ENCODE results near the gene PHF21A. TPM values are rescaled to one million over a fixed set of nuclear protein-coding genes. Genes with fewer than 3 reads are reported as not detected.

Gene PHF21A
- total RNA-seq, 1 experiment from 2014 or later = 8.2 TPM

DNA sequence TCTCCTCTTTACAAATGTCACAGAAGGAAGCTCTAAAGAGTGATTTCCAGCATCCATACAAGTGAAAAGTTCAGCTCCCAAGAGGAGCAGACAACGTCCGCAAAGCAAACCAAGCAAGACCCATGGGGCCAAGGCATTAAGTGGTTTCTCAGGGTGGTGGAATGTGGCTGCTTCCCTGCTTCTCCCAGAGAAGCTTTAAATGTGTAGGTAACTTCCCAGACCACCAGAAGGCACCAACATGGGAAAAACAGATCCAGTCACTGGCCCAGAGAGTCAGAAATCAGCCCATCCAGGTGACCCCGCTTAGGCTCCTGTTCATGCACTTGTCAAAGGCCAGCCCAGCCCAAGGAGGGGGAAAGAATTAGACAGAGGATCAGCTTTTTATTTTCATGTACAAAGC is 13.3 kb upstream of the PHF21A start:
- Histone ChIP-seq H3F3A (ENCODE audit: low read length, unreplicated experiment) (no peaks in the 10 kb centered on the region), H3K79me2 (ENCODE audit: low read length) (no peaks in the 10 kb centered on the region), H2AFZ (ENCODE audit: low read length) (no peak overlapping the region), H3K4me2 (ENCODE audit: low read length) (no peak overlapping the region), H3K4me1 (ENCODE audit: insufficient read depth, low read length) (no peaks in the 10 kb centered on the region), H3K36me3 (ENCODE audit: low read depth, low read length) (no peaks in the 10 kb centered on the region), H3K27ac (ENCODE audit: low read length) (no peak overlapping the region), H3K9ac (ENCODE audit: low read length) (no peak overlapping the region), H3K9me2 (replicated peaks; ENCODE audit: low read length) (no peaks in the 10 kb centered on the region), H4K20me1 (ENCODE audit: low read length) (no peaks in the 10 kb centered on the region), H3K27me3 (ENCODE audit: low read length) (no peaks in the 10 kb centered on the region), H3K4me3 (ENCODE audit: low read length) (no peak overlapping the region), H3K9me3 (ENCODE audit: low read length) (no peaks in the 10 kb centered on the region)
- ChIA-PET CTCF (no interaction called here), POLR2A (ENCODE audit: unreplicated experiment) (no interaction called here)
- ATAC-seq (no peak), DNase-seq (no peak)
- TF ChIP-seq EZH2 (IDR thresholded peaks at IDR 0.05; ENCODE audit: low read length, unreplicated experiment) (no peak), EZH2phosphoT487 (IDR thresholded peaks at IDR 0.05; ENCODE audit: borderline replicate concordance, low read length) (no peak)
- TF ChIP-seq, protein P1, sequence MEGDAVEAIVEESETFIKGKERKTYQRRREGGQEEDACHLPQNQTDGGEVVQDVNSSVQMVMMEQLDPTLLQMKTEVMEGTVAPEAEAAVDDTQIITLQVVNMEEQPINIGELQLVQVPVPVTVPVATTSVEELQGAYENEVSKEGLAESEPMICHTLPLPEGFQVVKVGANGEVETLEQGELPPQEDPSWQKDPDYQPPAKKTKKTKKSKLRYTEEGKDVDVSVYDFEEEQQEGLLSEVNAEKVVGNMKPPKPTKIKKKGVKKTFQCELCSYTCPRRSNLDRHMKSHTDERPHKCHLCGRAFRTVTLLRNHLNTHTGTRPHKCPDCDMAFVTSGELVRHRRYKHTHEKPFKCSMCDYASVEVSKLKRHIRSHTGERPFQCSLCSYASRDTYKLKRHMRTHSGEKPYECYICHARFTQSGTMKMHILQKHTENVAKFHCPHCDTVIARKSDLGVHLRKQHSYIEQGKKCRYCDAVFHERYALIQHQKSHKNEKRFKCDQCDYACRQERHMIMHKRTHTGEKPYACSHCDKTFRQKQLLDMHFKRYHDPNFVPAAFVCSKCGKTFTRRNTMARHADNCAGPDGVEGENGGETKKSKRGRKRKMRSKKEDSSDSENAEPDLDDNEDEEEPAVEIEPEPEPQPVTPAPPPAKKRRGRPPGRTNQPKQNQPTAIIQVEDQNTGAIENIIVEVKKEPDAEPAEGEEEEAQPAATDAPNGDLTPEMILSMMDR (conservative IDR thresholded peaks at IDR 0.05; ENCODE audit: low read depth, low read length) = no peak
- no TSS peak for BruUV-seq (replicated peaks)
- intact Hi-C loops (cut with micrococcal nuclease) = no loop called here

DNA sequence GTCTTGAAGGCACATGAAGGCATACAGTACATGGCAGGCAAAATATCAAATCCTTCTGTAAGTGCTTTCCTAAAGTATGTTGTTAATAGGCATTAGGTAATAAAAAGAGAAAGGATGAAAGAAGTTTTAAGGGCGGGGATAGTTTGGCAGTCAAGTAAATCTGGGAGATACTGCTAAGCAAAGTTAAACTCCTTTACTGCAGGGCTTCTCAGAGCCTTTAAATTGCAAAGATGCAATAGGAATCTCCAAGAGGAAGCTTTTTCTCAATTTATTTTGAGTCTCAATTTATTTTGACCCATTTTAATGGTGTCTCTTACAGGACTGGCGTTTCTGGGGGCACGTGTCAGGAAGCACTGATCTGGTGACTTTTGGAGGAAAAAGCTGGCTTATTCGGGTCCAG is 12.8 kb upstream of the PHF21A start:
- no peaks in the 10 kb centered on the region for H4K20me1 ChIP-seq (ENCODE audit: low read length)
- no peaks in the 10 kb centered on the region for H3F3A ChIP-seq (ENCODE audit: low read length, unreplicated experiment)
- intact Hi-C loops (cut with micrococcal nuclease) = no loop called here
- no peaks in the 10 kb centered on the region for H3K79me2 ChIP-seq (ENCODE audit: low read length)
- H3K27me3 ChIP-seq (ENCODE audit: low read length) = no peaks in the 10 kb centered on the region
- H3K4me1 ChIP-seq (ENCODE audit: insufficient read depth, low read length) = no peaks in the 10 kb centered on the region
- H3K4me2 ChIP-seq (ENCODE audit: low read length) = no peak overlapping the region
- H3K9me3 ChIP-seq (ENCODE audit: low read length) = no peaks in the 10 kb centered on the region
- no peak for DNase-seq
- H3K4me3 ChIP-seq (ENCODE audit: low read length) = no peak overlapping the region
- no peak overlapping the region for H2AFZ ChIP-seq (ENCODE audit: low read length)
- no peak for TF ChIP-seq EZH2 (IDR thresholded peaks at IDR 0.05; ENCODE audit: low read length, unreplicated experiment)
- no peak for TF ChIP-seq EZH2phosphoT487 (IDR thresholded peaks at IDR 0.05; ENCODE audit: borderline replicate concordance, low read length)
- TF ChIP-seq, protein P1 (conservative IDR thresholded peaks at IDR 0.05; ENCODE audit: low read depth, low read length) = no peak
- H3K9me2 ChIP-seq (replicated peaks; ENCODE audit: low read length) = no peaks in the 10 kb centered on the region
- POLR2A ChIA-PET (ENCODE audit: unreplicated experiment) = no interaction called here
- no peak for ATAC-seq
- H3K9ac ChIP-seq (ENCODE audit: low read length) = no peak overlapping the region
- no peaks in the 10 kb centered on the region for H3K36me3 ChIP-seq (ENCODE audit: low read depth, low read length)
- no TSS peak for BruUV-seq (replicated peaks)
- CTCF ChIA-PET = no interaction called here
- no peak overlapping the region for H3K27ac ChIP-seq (ENCODE audit: low read length)

DNA sequence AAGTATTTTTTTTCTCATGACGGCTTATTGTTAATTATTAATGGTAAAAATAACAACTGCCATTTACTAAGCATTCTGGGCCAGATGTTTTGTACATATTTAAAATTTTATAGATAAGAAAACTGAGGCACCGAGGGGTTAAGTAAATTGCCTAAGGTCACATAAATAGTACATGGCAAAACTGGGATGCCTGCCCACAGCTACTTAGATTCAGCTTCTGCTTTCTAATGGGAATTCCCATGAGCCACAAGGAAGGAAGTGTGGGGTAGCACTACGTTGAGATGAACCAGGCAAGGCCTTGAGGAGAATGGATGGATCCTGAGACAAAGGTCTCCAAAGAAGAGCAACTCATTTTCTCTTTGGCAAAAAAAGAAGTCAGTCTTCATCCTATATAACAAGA is 11.9 kb upstream of the PHF21A start:
- ATAC-seq = no peak
- H3K4me3 ChIP-seq (ENCODE audit: low read length) = no peak overlapping the region
- H3F3A ChIP-seq (ENCODE audit: low read length, unreplicated experiment) = no peaks in the 10 kb centered on the region
- DNase-seq = no peak
- no peaks in the 10 kb centered on the region for H3K4me1 ChIP-seq (ENCODE audit: insufficient read depth, low read length)
- H3K27me3 ChIP-seq (ENCODE audit: low read length) = no peaks in the 10 kb centered on the region
- H3K79me2 ChIP-seq (ENCODE audit: low read length) = no peaks in the 10 kb centered on the region
- POLR2A ChIA-PET (ENCODE audit: unreplicated experiment) = no interaction called here
- H3K36me3 ChIP-seq (ENCODE audit: low read depth, low read length) = no peaks in the 10 kb centered on the region
- no peaks in the 10 kb centered on the region for H4K20me1 ChIP-seq (ENCODE audit: low read length)
- no TSS peak for BruUV-seq (replicated peaks)
- no peak overlapping the region for H3K4me2 ChIP-seq (ENCODE audit: low read length)
- H2AFZ ChIP-seq (ENCODE audit: low read length) = no peak overlapping the region
- H3K9me2 ChIP-seq (replicated peaks; ENCODE audit: low read length) = no peaks in the 10 kb centered on the region
- no peak overlapping the region for H3K27ac ChIP-seq (ENCODE audit: low read length)
- H3K9ac ChIP-seq (ENCODE audit: low read length) = no peak overlapping the region
- H3K9me3 ChIP-seq (ENCODE audit: low read length) = no peaks in the 10 kb centered on the region
- CTCF ChIA-PET = no interaction called here
- TF ChIP-seq, protein P1 (conservative IDR thresholded peaks at IDR 0.05; ENCODE audit: low read depth, low read length) = no peak
- TF ChIP-seq EZH2 (IDR thresholded peaks at IDR 0.05; ENCODE audit: low read length, unreplicated experiment) (no peak), EZH2phosphoT487 (IDR thresholded peaks at IDR 0.05; ENCODE audit: borderline replicate concordance, low read length) (no peak)
- intact Hi-C loops (cut with micrococcal nuclease) = no loop called here
